Activated T-cell treated with anti-CD3 and anti-CD28 coated beads, Interleukin-2, amount 50 U/mL, for 4 hours (primary cell): Measurements from ENCODE around the gene PRDM16. TPM values are rescaled to one million over a fixed set of nuclear protein-coding genes. Genes with fewer than 3 reads are reported as not detected.

Experiments
- ATAC-seq, 2 donors: fragments of 200-7000 bp; cut with Tn5 transposase; one replicate each; pipeline ENCODE4 v1.10.0; 2021
- DNase-seq: peaks from one replicate; pipeline ENCODE4 v3.0.0-alpha.2; 2020
- H3K27me3 Mint-ChIP-seq: one replicate; pipeline ENCODE4 v1.8.0; 2021; ENCODE audit warnings: low read depth, mixed read lengths
- H3K36me3 Mint-ChIP-seq: one replicate; pipeline ENCODE4 v1.8.0; 2022; ENCODE audit warnings: mixed read lengths; ENCODE audit not compliant: insufficient read depth
- H3K4me1 Mint-ChIP-seq: one replicate; pipeline ENCODE4 v1.8.0; 2021; ENCODE audit warnings: low read depth, mixed read lengths
- H3K4me3 Mint-ChIP-seq: one replicate; pipeline ENCODE4 v1.8.0; 2021; ENCODE audit warnings: mild to moderate bottlenecking, moderate library complexity, mixed read lengths
- H3K9me3 Mint-ChIP-seq: one replicate; pipeline ENCODE4 v1.8.0; 2021; ENCODE audit warnings: mixed read lengths
- total RNA-seq, 3 donors: library from RNA; stranded (reverse); gene quantifications; one replicate each; pipeline ENCODE4 v1.2.1, GENCODE V29; 2021

Gene PRDM16
- total RNA-seq, 3 donors from 2014 or later = 0.05 to 0.22 TPM; not detected in 1

- no peak for DNase-seq
- ATAC-seq = no peak
- Mint-ChIP-seq H3K27me3 (peaks cover 32% of the 10 kb centered on the region), H3K9me3 (no peaks in the 10 kb centered on the region), H3K36me3 (no peaks in the 10 kb centered on the region), H3K4me3 (no peak overlapping the region), H3K4me1 (no peaks in the 10 kb centered on the region)
These were observed 237.7 kb downstream of the PRDM16 start for GRCh38 chr1:3306583-3307291.

GRCh38 chr1:3307359-3307758 lies 238.4 kb downstream of the PRDM16 start:
- no peak for ATAC-seq
- DNase-seq = no peak
- Mint-ChIP-seq H3K36me3 (no peaks in the 10 kb centered on the region), H3K27me3 (peaks cover 32% of the 10 kb centered on the region), H3K9me3 (no peaks in the 10 kb centered on the region), H3K4me1 (no peaks in the 10 kb centered on the region), H3K4me3 (no peak overlapping the region)

GRCh38 chr1:3308053-3308452 lies 239.1 kb downstream of the PRDM16 start:
- DNase-seq (no peak), ATAC-seq (no peak)
- H3K9me3 Mint-ChIP-seq = no peaks in the 10 kb centered on the region
- no peaks in the 10 kb centered on the region for H3K4me1 Mint-ChIP-seq
- H3K27me3 Mint-ChIP-seq = peaks cover 38% of the 10 kb centered on the region
- H3K4me3 Mint-ChIP-seq = no peak overlapping the region
- H3K36me3 Mint-ChIP-seq = no peaks in the 10 kb centered on the region

GRCh38 chr1:3310718-3311400 lies 241.9 kb downstream of the PRDM16 start:
- no peak overlapping the region for H3K4me3 Mint-ChIP-seq
- ATAC-seq = no peak
- no peak for DNase-seq
- peaks cover 3% of the 10 kb centered on the region for H3K4me1 Mint-ChIP-seq
- peaks cover 31% of the 10 kb centered on the region for H3K27me3 Mint-ChIP-seq
- H3K36me3 Mint-ChIP-seq = no peaks in the 10 kb centered on the region
- no peaks in the 10 kb centered on the region for H3K9me3 Mint-ChIP-seq

- H3K9me3 Mint-ChIP-seq = peaks cover 5% of the 10 kb centered on the region
- peaks cover 31% of the 10 kb centered on the region for H3K27me3 Mint-ChIP-seq
- no peak for DNase-seq
- H3K36me3 Mint-ChIP-seq = no peaks in the 10 kb centered on the region
- no peak for ATAC-seq
- H3K4me1 Mint-ChIP-seq = peaks cover 7% of the 10 kb centered on the region
- H3K4me3 Mint-ChIP-seq = no peak overlapping the region
These were observed 242.7 kb downstream of the PRDM16 start for GRCh38 chr1:3311711-3312110.

- Mint-ChIP-seq H3K4me1 (peaks cover 9% of the 10 kb centered on the region), H3K9me3 (peaks cover 8% of the 10 kb centered on the region), H3K36me3 (no peaks in the 10 kb centered on the region), H3K4me3 (no peak overlapping the region), H3K27me3 (peaks cover 26% of the 10 kb centered on the region)
- ATAC-seq = no peak
- no peak for DNase-seq
These were observed 243.4 kb downstream of the PRDM16 start for GRCh38 chr1:3312310-3312897.

- Mint-ChIP-seq H3K36me3 (no peaks in the 10 kb centered on the region), H3K9me3 (peaks cover 8% of the 10 kb centered on the region), H3K4me1 (peaks cover 9% of the 10 kb centered on the region), H3K4me3 (no peak overlapping the region), H3K27me3 (peaks cover 25% of the 10 kb centered on the region)
- DNase-seq = peak; percentile 15
- ATAC-seq = peak; percentile 69 to 73
These were observed 244.0 kb downstream of the PRDM16 start for GRCh38 chr1:3312898-3313575.

GRCh38 chr1:3313576-3313950 lies 244.6 kb downstream of the PRDM16 start:
- no peak overlapping the region for H3K4me3 Mint-ChIP-seq
- peaks cover 10% of the 10 kb centered on the region for H3K4me1 Mint-ChIP-seq
- ATAC-seq (no peak), DNase-seq (no peak)
- no peaks in the 10 kb centered on the region for H3K36me3 Mint-ChIP-seq
- H3K9me3 Mint-ChIP-seq = peaks cover 8% of the 10 kb centered on the region
- H3K27me3 Mint-ChIP-seq = peaks cover 25% of the 10 kb centered on the region

- Mint-ChIP-seq H3K36me3 (no peaks in the 10 kb centered on the region), H3K27me3 (peaks cover 20% of the 10 kb centered on the region), H3K4me3 (no peak overlapping the region), H3K9me3 (peaks cover 8% of the 10 kb centered on the region), H3K4me1 (peaks cover 10% of the 10 kb centered on the region)
- ATAC-seq = no peak
- DNase-seq = no peak
These were observed 245.7 kb downstream of the PRDM16 start for GRCh38 chr1:3314491-3315381.

- Mint-ChIP-seq H3K9me3 (peaks cover 8% of the 10 kb centered on the region), H3K4me1 (peaks cover 10% of the 10 kb centered on the region), H3K36me3 (no peaks in the 10 kb centered on the region), H3K4me3 (no peak overlapping the region), H3K27me3 (peaks cover 13% of the 10 kb centered on the region)
- DNase-seq (no peak), ATAC-seq (no peak)
These were observed 246.7 kb downstream of the PRDM16 start for GRCh38 chr1:3315399-3316339.

- ATAC-seq = peak; percentile 64 to 71
- no peaks in the 10 kb centered on the region for H3K36me3 Mint-ChIP-seq
- H3K4me3 Mint-ChIP-seq = no peak overlapping the region
These were observed 247.4 kb downstream of the PRDM16 start for GRCh38 chr1:3316340-3316943.

GRCh38 chr1:3317456-3317855 lies 248.5 kb downstream of the PRDM16 start:
- H3K4me3 Mint-ChIP-seq = no peak overlapping the region
- H3K4me1 Mint-ChIP-seq = peaks cover 10% of the 10 kb centered on the region
- H3K36me3 Mint-ChIP-seq = no peaks in the 10 kb centered on the region
- peaks cover 8% of the 10 kb centered on the region for H3K9me3 Mint-ChIP-seq
- DNase-seq (no peak), ATAC-seq (no peak)
- H3K27me3 Mint-ChIP-seq = peaks cover 6% of the 10 kb centered on the region

More at GRCh38 chr1:3316340-3316943, 247.4 kb downstream of the PRDM16 start:
- DNase-seq = no peak
- peaks cover 8% of the 10 kb centered on the region for H3K9me3 Mint-ChIP-seq
- peaks cover 10% of the 10 kb centered on the region for H3K4me1 Mint-ChIP-seq
- H3K27me3 Mint-ChIP-seq = peaks cover 7% of the 10 kb centered on the region
